Measurements from ENCODE around the gene KCND2.
A peak's percentile ranks its signal among the peaks of the same experiment; 100 is the strongest.

KCND2 gene

DNA sequence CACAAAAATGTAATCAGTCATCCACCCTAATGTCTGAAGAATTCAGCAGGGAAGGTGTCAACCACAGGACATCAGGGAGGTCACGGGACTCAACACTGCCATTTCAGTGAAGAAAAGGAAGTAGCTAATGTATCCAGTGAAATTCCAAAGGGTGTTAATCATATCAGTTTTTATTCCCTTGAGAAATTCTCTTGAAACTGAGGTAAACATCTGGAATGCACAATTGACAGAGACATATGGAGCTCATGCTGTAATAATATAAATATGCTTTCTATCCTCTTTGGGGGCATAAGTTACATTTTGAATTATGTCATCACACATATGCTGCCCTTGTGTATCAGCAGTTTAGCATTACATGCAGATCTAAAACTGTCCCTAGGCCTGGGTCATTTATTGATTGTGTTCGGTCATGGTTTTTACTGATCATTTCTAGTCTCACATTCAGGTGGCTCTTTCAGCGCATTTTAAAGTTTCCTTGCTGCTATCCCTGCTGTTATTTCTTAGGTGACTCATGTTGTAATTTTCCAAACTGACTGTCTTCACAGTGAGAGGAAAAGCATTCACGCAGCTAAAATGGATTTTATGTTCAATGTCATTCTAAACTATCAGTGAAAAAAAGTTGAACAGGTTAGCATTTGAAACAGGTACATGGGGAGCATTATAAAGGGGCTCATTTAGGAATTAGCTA is 311.1 kb downstream of the KCND2 start:
- H3K9me3 Mint-ChIP-seq: no peaks in the 10 kb centered on the region
- no peak overlapping the region for H3K4me3 Mint-ChIP-seq
- peak overlapping the region in 1 of 3 experiments; percentile 6 for H3K27ac Mint-ChIP-seq
- TF ChIP-seq, protein P1, sequence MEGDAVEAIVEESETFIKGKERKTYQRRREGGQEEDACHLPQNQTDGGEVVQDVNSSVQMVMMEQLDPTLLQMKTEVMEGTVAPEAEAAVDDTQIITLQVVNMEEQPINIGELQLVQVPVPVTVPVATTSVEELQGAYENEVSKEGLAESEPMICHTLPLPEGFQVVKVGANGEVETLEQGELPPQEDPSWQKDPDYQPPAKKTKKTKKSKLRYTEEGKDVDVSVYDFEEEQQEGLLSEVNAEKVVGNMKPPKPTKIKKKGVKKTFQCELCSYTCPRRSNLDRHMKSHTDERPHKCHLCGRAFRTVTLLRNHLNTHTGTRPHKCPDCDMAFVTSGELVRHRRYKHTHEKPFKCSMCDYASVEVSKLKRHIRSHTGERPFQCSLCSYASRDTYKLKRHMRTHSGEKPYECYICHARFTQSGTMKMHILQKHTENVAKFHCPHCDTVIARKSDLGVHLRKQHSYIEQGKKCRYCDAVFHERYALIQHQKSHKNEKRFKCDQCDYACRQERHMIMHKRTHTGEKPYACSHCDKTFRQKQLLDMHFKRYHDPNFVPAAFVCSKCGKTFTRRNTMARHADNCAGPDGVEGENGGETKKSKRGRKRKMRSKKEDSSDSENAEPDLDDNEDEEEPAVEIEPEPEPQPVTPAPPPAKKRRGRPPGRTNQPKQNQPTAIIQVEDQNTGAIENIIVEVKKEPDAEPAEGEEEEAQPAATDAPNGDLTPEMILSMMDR (IDR thresholded peaks at IDR 0.05; ENCODE audit: unreplicated experiment in 3 of 3): no peak
- no peaks in the 10 kb centered on the region for H3K27me3 Mint-ChIP-seq (ENCODE audit: low read depth)
- H3K4me1 Mint-ChIP-seq: peaks cover 31% of the 10 kb centered on the region
- no peaks in the 10 kb centered on the region for H3K36me3 Mint-ChIP-seq (ENCODE audit: low read depth)

GRCh38 chr7:120586571-120586970 is 313.6 kb downstream of the KCND2 start:
- Mint-ChIP-seq H3K9me3 (no peaks in the 10 kb centered on the region), H3K27me3 (ENCODE audit: low read depth) (no peaks in the 10 kb centered on the region), H3K27ac (peak overlapping the region; percentile 31 to 88 (median 34)), H3K36me3 (ENCODE audit: low read depth) (no peaks in the 10 kb centered on the region), H3K4me1 (peaks cover 31% of the 10 kb centered on the region), H3K4me3 (no peak overlapping the region)
- TF ChIP-seq, protein P1 (IDR thresholded peaks at IDR 0.05; ENCODE audit: unreplicated experiment in 3 of 3): no peak

DNA sequence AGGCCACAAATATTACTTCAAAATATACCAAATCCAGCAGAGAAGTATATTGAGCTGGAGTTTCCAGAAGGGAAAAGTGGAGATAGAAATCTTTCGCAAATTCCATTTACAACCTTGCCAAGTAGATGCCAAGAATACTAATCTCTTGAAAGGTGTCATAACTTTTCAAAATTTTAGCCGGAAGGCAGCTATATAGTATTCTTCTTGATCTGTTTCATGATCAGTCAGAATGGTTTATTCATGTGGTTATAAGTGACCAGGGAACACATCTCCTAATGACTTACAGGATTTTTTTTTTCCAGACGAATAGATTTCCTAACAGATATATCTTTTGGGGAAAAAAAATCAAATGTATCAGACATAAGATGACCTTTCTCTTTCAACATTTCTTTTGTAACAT is 314.3 kb downstream of the KCND2 start:
- Mint-ChIP-seq H3K27me3 (ENCODE audit: low read depth) (no peaks in the 10 kb centered on the region), H3K9me3 (no peaks in the 10 kb centered on the region), H3K27ac (peak overlapping the region in 1 of 3 experiments; percentile 88), H3K36me3 (ENCODE audit: low read depth) (no peaks in the 10 kb centered on the region), H3K4me1 (peaks cover 31% of the 10 kb centered on the region), H3K4me3 (no peak overlapping the region)
- TF ChIP-seq, protein P1 (IDR thresholded peaks at IDR 0.05; ENCODE audit: unreplicated experiment in 3 of 3): no peak

GRCh38 chr7:120588416-120588815 is 315.4 kb downstream of the KCND2 start:
- Mint-ChIP-seq H3K4me1 (peaks cover 31% of the 10 kb centered on the region), H3K36me3 (ENCODE audit: low read depth) (no peaks in the 10 kb centered on the region), H3K4me3 (no peak overlapping the region), H3K9me3 (no peaks in the 10 kb centered on the region), H3K27ac (peak overlapping the region; percentile 0 to 11 (median 9)), H3K27me3 (ENCODE audit: low read depth) (no peaks in the 10 kb centered on the region)
- TF ChIP-seq, protein P1 (IDR thresholded peaks at IDR 0.05; ENCODE audit: unreplicated experiment in 3 of 3): no peak

GRCh38 chr7:120588862-120589261 is 315.9 kb downstream of the KCND2 start:
- no peaks in the 10 kb centered on the region for H3K27me3 Mint-ChIP-seq (ENCODE audit: low read depth)
- H3K9me3 Mint-ChIP-seq: no peaks in the 10 kb centered on the region
- no peaks in the 10 kb centered on the region for H3K36me3 Mint-ChIP-seq (ENCODE audit: low read depth)
- H3K27ac Mint-ChIP-seq: peak overlapping the region in 2 of 3 experiments; percentile 9 to 11
- peaks cover 26% of the 10 kb centered on the region for H3K4me1 Mint-ChIP-seq
- no peak overlapping the region for H3K4me3 Mint-ChIP-seq
- TF ChIP-seq, protein P1 (IDR thresholded peaks at IDR 0.05; ENCODE audit: unreplicated experiment in 3 of 3): no peak

GRCh38 chr7:120600607-120601006 is 327.6 kb downstream of the KCND2 start:
- H3K4me1 Mint-ChIP-seq: no peaks in the 10 kb centered on the region
- no peaks in the 10 kb centered on the region for H3K36me3 Mint-ChIP-seq (ENCODE audit: low read depth)
- H3K4me3 Mint-ChIP-seq: no peak overlapping the region
- no peaks in the 10 kb centered on the region for H3K27me3 Mint-ChIP-seq (ENCODE audit: low read depth)
- no peaks in the 10 kb centered on the region for H3K9me3 Mint-ChIP-seq
- H3K27ac Mint-ChIP-seq: no peak overlapping the region
- TF ChIP-seq, protein P1 (IDR thresholded peaks at IDR 0.05; ENCODE audit: unreplicated experiment in 3 of 3): no peak

Measured in nephron (organoid).